ENCODE results near the gene AQP6.

Gene AQP6

DNA sequence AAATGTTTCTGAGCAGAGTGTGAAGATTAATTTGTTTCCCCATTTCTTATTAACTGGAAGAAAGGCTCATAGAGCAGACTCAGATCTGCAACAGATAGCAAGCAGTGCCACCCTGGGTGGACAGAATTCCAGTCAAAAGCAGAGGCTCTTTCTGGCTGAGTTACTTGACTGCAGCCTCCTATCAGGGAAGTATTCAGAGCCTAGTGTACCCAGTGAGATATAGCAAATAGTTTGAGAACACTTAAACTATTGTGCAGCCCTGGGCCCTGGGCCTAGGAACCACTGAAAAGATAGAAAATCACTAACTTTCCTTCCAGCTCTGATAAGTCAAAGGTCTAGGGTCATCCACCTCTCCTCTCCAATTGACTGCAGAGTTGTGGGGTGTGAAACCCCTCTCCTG, 33.4 kb upstream of the AQP6 start:
- no peaks in the 10 kb centered on the region for H3K36me3 Mint-ChIP-seq
- no peaks in the 10 kb centered on the region for H3K27me3 Mint-ChIP-seq
- H3K4me3 Mint-ChIP-seq = no peak overlapping the region
- H3K9me3 Mint-ChIP-seq = no peaks in the 10 kb centered on the region
- no peaks in the 10 kb centered on the region for H3K4me1 Mint-ChIP-seq
- H3K27ac Mint-ChIP-seq = no peak overlapping the region

DNA sequence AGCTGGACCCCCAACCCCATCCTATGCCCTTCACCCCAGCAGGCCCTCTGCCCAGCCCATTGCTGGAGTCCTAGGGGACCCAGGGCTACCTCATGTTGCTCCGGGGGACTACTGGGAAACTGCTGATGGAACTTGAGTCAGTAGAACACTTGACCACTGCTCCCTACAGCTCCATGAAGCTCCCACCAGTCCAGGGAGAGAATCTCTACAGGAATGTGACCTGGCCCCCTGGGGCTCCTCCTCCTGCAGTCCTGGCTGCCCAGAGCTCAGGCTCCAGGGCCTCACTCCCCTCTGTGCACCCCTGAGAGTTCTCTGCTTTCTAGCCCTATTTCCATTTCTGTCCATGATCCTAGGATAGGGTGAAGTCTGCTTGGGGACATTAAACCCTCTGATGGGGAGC, 33.0 kb upstream of the AQP6 start:
- Mint-ChIP-seq H3K27me3 (no peaks in the 10 kb centered on the region), H3K36me3 (no peaks in the 10 kb centered on the region), H3K4me1 (peaks cover 4% of the 10 kb centered on the region), H3K9me3 (no peaks in the 10 kb centered on the region), H3K27ac (no peak overlapping the region), H3K4me3 (no peak overlapping the region)

DNA sequence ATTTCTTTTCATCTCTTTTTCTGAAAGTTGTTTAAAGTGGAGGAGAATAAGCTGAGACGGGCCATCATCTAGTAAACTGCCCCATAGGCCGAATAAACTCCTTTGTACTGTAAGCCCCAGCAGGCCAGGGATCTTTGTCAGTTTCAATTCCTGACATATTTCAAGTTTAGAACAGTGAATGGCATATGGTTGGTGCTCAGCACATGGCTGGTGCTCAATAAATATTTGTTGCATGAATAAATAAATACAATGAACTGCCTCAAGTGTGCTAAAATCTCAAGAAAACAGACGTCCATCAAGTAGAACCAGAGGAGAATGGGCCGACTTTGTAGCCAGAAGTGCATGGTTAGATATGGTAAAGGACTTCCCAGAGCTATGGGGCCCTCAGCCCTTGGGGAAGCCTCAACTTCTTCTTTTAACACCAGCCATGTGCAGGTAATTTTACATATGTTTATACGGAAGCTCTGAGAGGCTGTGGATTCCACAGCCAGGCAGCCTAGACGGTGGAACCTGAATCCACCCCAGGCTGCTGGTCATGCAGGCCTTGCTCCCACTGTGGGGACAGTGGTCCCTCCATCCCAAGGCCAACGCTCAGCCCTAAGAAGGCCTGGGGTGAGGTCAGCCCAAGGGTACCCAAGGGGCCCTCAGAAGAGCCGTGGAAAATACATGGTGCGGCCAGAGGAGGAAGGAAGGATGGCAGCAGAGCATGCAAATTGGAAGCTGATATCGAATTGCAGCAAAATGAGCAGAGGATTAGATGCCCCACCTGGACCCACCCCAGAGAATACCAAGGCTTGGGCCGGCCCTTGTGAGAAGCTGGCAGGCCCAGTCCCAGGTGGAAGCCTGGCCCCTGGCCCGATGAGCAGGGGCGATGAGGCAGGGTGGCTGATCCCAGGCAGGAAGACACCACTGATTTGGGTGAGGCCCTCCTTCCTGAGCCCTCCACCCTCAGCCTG, 30.9 kb upstream of the AQP6 start:
- no peak overlapping the region for H3K4me3 Mint-ChIP-seq
- no peaks in the 10 kb centered on the region for H3K9me3 Mint-ChIP-seq
- H3K36me3 Mint-ChIP-seq = no peaks in the 10 kb centered on the region
- H3K27me3 Mint-ChIP-seq = no peaks in the 10 kb centered on the region
- peaks cover 20% of the 10 kb centered on the region for H3K4me1 Mint-ChIP-seq
- no peak overlapping the region for H3K27ac Mint-ChIP-seq

DNA sequence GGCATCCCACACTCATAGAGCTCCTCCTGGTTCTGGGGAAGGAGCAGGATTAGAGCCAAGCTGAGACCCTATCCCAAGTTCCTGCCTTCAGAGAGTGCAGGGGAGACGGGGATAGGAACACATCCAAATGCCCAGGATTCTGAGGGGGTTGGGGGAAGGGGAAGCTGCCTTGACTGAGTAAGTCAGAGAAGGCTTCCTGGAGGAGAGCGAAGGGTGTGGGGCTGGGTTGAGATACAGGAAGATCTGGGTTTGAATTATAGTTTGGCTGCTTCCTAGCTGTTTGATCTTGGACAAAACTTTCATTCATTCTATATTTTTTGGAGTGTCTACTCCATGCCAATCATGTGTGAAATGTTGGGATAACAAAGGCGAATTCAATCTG, 30.2 kb upstream of the AQP6 start:
- Mint-ChIP-seq H3K27ac (no peak overlapping the region), H3K36me3 (no peaks in the 10 kb centered on the region), H3K4me3 (no peak overlapping the region), H3K4me1 (peaks cover 20% of the 10 kb centered on the region), H3K27me3 (no peaks in the 10 kb centered on the region), H3K9me3 (no peaks in the 10 kb centered on the region)

DNA sequence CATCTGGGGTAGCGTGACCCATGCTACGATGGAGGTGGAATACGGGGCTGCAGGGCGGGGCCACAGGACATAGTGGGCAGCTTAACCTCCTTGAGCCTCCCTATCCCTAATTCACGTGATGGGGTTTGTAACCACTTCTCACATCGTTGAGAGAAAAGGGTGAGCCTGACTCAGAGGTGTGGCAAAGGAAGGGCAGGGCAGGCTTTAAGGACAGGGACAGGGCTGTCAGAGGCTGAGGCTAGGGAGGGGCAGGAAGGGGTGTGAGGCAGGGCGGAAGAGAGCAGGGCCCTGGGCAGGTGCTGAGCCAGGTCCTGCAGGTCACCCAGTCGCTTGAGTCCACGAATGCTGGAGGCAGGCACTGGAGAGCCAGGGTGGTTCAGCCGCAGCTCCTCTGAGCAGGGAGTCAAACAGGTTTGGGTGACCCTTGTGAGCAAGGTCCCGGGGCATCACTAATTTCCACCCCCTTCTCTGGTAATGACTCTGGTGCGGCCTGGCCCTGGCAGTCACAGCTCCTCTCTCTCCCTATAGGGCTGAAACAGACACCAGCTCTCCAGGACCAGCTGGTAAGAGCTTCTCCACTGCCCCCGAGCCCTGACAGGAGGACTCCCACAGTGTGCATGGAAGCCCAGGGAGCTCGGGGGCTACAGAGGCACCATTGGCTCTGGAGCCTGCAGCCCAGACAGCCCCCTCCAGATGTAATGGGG, 29.7 kb upstream of the AQP6 start:
- H3K27me3 Mint-ChIP-seq = no peaks in the 10 kb centered on the region
- H3K27ac Mint-ChIP-seq = no peak overlapping the region
- H3K4me3 Mint-ChIP-seq = no peak overlapping the region
- H3K9me3 Mint-ChIP-seq = no peaks in the 10 kb centered on the region
- H3K4me1 Mint-ChIP-seq = peaks cover 20% of the 10 kb centered on the region
- no peaks in the 10 kb centered on the region for H3K36me3 Mint-ChIP-seq

DNA sequence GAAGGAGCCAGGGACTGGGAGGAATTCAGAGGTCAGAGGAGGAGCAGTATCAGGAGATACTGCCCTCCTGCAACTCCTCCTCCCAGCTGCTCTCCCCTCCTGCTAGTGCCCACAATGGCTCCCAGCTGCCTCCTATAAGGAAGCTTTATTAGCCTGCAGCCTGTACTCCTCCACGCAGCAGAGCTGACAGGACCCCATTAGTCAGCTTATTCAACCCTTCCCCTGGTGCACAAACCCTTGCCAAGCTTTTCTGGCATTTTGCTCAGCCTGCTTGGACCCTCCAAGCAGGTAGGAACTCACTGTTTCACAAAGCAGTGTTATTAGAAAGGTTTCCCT, 29.2 kb upstream of the AQP6 start:
- peaks cover 20% of the 10 kb centered on the region for H3K4me1 Mint-ChIP-seq
- no peaks in the 10 kb centered on the region for H3K36me3 Mint-ChIP-seq
- H3K27me3 Mint-ChIP-seq = no peaks in the 10 kb centered on the region
- H3K27ac Mint-ChIP-seq = no peak overlapping the region
- H3K4me3 Mint-ChIP-seq = no peak overlapping the region
- H3K9me3 Mint-ChIP-seq = no peaks in the 10 kb centered on the region

DNA sequence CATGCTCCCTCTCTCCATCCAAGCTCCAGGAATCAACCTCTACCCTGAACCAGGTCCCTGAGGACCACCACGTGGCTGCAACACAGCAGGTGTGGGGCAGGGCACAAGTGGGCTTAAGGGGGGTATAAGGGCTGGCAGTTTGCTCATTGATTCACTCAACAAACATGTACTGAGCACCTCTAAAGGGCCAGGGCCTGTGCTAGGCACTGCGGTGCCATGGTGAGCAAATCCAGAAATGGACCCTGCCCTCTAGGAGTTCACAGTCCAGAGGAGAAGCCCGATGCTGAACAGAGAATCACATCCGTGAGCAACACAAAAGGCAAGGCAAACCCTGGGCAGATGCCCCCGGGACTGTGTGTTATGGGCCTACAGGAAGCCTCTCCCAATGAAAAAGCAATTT, 28.7 kb upstream of the AQP6 start:
- H3K27me3 Mint-ChIP-seq = no peaks in the 10 kb centered on the region
- no peaks in the 10 kb centered on the region for H3K9me3 Mint-ChIP-seq
- no peak overlapping the region for H3K27ac Mint-ChIP-seq
- H3K4me1 Mint-ChIP-seq = peaks cover 20% of the 10 kb centered on the region
- H3K36me3 Mint-ChIP-seq = no peaks in the 10 kb centered on the region
- H3K4me3 Mint-ChIP-seq = no peak overlapping the region

DNA sequence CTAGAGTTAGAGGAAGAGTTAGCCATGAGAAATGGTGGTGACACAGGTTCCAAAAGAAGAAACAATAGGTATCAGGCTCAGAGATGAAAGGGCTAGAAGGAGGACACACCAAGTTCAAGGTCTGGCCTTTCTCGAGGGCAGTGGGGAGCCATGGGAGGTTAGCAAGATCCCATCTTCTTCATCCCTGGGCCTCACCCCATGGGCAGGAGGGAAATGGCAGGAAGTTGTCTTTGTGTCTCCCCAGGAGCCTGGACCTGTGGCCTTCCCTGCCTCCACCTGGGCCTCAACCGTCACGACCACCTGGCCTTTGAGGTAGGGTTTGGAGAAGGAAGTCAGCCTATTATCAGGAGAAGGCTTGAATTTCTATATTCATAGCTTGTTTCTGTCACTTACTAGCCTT, 28.0 kb upstream of the AQP6 start:
- H3K27ac Mint-ChIP-seq = peak overlapping the region; percentile 90
- no peaks in the 10 kb centered on the region for H3K36me3 Mint-ChIP-seq
- peak overlapping the region; percentile 86 for H3K4me3 Mint-ChIP-seq
- H3K9me3 Mint-ChIP-seq = no peaks in the 10 kb centered on the region
- H3K4me1 Mint-ChIP-seq = peaks cover 20% of the 10 kb centered on the region
- H3K27me3 Mint-ChIP-seq = no peaks in the 10 kb centered on the region

DNA sequence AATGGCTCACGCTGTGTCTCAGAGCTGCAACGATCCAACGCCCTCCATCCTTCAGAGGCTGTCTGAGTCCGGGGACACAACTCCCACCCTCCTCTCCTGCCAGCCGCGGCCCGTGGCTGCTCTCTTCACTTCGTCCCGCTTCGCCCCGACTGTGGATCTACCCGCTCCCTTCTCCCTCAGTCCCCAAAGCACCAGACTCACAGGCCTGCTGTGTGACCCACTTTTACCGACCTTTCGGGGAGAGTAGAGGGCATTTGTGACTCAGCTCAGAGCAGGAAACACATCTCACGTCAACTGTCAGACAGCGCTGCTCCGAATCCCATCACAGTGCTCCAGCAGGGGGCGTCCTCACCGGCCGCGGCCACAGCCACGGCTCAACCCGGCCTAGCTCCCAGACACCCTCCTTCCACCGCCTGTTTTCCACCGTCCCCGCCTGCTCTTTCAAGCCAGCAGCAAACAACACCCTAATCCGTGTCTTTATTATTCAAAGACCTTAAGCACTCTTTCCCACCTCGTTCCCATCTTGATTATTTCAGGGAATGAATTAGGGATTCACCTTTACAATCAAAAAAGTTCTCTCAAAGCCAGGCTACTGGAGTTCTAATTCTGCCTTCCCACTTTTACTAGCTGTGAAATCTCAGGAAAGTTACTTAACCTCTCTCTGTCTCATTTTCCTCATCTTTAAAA, 27.2 kb upstream of the AQP6 start:
- Mint-ChIP-seq H3K36me3 (no peaks in the 10 kb centered on the region), H3K4me3 (peak overlapping the region; percentile 86), H3K27ac (peak overlapping the region; percentile 90), H3K9me3 (no peaks in the 10 kb centered on the region), H3K4me1 (peaks cover 20% of the 10 kb centered on the region), H3K27me3 (no peaks in the 10 kb centered on the region)

DNA sequence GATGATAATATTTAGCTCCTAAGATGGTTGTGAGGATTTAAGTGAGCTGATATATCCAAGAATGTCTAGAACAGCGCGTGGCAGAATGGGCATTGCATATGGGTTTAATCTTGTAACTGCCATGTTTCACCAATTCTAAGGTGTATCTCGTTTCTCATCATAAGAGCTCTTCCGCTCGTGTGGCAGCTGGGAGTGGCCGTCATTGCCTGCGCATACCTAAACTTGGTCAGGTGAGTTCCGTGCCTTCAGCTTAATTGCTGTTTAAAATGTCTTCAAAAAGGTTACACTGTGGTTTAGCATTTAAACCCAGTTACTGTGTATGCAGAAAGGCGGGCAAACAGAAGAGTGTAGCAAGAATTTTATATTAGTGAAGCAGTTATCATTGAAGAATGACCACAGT, 26.7 kb upstream of the AQP6 start:
- H3K4me3 Mint-ChIP-seq = peak overlapping the region; percentile 86
- H3K27ac Mint-ChIP-seq = no peak overlapping the region
- no peaks in the 10 kb centered on the region for H3K9me3 Mint-ChIP-seq
- H3K4me1 Mint-ChIP-seq = peaks cover 20% of the 10 kb centered on the region
- no peaks in the 10 kb centered on the region for H3K27me3 Mint-ChIP-seq
- H3K36me3 Mint-ChIP-seq = no peaks in the 10 kb centered on the region

DNA sequence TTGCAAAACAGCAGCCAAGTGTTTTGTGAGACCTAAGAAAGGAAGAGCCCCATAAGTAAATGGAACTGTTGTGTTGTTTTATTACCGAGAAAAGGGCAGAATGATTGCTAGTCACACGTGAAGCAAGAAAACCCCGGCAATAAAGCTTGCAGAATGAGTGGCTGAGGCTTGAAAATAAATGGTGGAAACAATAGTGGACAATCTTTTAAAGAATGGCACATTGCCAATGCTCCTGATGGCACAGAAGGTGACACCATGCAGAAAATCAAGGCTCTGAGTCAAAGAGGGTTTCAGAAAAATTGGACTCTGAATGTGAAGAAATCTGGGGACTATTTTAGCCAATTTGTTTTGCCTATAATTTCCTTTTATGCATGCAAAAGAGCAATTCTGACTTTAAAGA, 26.2 kb upstream of the AQP6 start:
- Mint-ChIP-seq H3K36me3 (no peaks in the 10 kb centered on the region), H3K27ac (no peak overlapping the region), H3K27me3 (no peaks in the 10 kb centered on the region), H3K9me3 (no peaks in the 10 kb centered on the region), H3K4me1 (peaks cover 20% of the 10 kb centered on the region), H3K4me3 (no peak overlapping the region)

DNA sequence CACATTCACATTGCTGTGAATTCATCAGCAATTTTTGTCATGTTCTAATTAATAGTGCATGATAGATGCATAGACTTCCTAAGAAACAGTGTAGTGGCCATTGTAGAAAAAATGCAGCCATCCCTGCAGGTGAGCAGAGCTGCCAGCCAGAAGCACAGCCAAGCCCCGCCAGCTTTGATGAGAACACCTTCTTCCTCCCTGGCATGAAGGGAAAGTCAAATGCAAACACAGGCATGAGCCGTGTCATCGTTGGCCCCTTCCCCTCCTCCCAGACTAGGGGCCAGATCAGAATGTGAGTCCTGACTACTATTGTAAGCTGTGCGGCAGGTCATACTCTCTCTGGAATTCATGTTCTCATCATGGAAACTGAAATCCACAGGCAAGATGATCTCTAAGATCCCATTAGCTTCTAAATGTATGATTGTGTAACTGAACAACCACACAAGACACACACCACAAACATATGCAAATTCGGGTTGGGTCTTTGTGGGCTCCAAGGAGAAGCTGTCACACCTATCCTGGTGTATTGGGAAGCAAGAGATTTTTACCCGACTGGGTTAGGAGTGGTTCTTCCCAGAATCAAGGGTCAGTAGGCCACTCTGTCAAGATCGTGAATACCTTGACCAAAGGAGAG, 25.0 kb upstream of the AQP6 start:
- H3K27me3 Mint-ChIP-seq = no peaks in the 10 kb centered on the region
- no peaks in the 10 kb centered on the region for H3K9me3 Mint-ChIP-seq
- no peaks in the 10 kb centered on the region for H3K36me3 Mint-ChIP-seq
- H3K27ac Mint-ChIP-seq = no peak overlapping the region
- H3K4me1 Mint-ChIP-seq = peaks cover 20% of the 10 kb centered on the region
- H3K4me3 Mint-ChIP-seq = no peak overlapping the region

DNA sequence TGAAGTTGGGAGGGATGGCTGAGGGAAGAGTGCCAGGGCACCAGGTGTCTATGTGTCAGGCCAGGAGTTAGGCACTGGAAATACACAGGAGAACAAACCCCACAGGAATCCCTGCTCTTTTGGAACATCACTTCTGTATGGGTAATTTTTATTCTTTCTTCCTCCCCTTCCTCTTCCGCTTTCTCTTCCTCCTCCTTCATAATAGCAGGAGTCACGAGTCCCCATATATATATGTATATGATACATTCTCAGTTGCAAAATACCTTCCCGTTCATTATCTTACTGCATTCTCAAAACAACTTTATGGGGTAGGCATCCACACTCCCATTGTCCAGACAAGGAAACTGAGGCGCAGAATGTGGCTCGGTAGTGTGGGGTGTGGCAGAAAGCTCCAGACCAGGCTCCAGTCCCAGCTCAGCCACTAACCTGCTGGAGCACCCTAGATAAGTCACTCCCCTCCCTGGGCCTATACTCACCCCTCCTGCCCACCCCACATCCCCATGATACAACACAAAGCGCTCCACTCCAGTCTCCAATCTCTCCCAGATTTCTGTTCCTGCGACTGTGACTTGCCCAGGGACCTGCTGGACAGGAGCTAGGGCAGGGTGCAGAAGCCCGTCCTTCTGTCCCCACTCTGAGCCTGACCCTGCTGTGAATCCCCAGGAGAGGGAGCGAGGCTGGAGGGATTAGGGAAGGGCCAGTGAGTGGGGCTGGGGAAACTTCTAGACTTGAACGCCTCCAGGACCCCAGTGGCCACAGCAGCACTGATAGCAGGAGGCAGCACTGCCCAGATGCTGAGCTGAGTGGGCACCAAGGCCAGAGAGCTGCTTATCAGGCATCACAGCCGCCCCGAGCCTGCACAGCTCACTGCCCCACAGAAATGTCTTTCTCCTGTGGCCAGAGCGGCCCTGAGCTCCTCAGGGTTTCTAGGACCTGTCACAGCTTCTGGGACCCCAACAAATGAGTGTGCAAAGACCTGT, 23.6 kb upstream of the AQP6 start:
- Mint-ChIP-seq H3K27me3 (peaks cover 4% of the 10 kb centered on the region), H3K4me3 (no peak overlapping the region), H3K9me3 (no peaks in the 10 kb centered on the region), H3K27ac (no peak overlapping the region), H3K36me3 (no peaks in the 10 kb centered on the region), H3K4me1 (peaks cover 20% of the 10 kb centered on the region)

DNA sequence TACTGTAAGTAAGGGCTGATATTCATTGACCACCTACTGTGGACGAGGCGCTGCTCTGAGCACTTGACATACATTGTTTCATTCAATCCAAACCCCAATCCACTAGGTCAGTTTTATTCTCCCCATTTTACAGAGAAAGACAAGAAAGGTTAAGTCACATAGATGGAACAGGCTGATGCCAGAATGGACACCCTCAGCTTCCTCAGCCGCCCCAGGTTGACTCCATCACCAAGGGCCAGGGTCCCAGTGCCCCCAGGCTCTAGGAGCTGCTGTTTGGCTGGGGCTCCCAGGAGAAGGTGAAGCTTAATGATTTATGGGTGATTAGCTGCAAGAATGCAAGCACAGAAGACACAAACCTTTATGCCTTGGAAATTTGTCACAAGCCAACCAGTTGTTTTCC, 22.9 kb upstream of the AQP6 start:
- no peak overlapping the region for H3K27ac Mint-ChIP-seq
- peaks cover 14% of the 10 kb centered on the region for H3K4me1 Mint-ChIP-seq
- peaks cover 11% of the 10 kb centered on the region for H3K27me3 Mint-ChIP-seq
- no peak overlapping the region for H3K4me3 Mint-ChIP-seq
- no peaks in the 10 kb centered on the region for H3K36me3 Mint-ChIP-seq
- no peaks in the 10 kb centered on the region for H3K9me3 Mint-ChIP-seq

All from activated naive CD4-positive, alpha-beta T cell treated with anti-CD3 and anti-CD28 coated beads, Interleukin-2, amount 50 U/mL, for 24 hours (primary cell).